ENCODE results near the gene AGTRAP. TPM values are rescaled to one million over a fixed set of nuclear protein-coding genes. Genes with fewer than 3 reads are reported as not detected.
A peak's percentile ranks its signal among the peaks of the same experiment; 100 is the strongest.

The AGTRAP gene
- total and polyA plus RNA-seq, 12 donors = 23.4 to 104 (median 45.1) TPM

GRCh38 chr1:11727119-11727518 is 8.8 kb upstream of the AGTRAP start:
- intact Hi-C loops (cut with DNase I) = no loop called here
- DNase-seq = no peak
- Histone ChIP-seq H3K36me3 (replicated peaks in 1 of 2) (no peaks in the 10 kb centered on the region), H3K4me1 (replicated peaks in 1 of 2) (peaks cover 0 to 27% of the 10 kb centered on the region in 2 donors), H3K4me3 (no peak overlapping the region), H3K27ac (no peak overlapping the region), H3K9me3 (replicated peaks in 1 of 3) (no peaks in the 10 kb centered on the region), H3K27me3 (no peaks in the 10 kb centered on the region)
- 91 to 98% (median 97%) methylated on average over 4 of the region's 4 CpGs for WGBS, 4 donors
- no peak for TF ChIP-seq POLR2A (IDR thresholded peaks at IDR 0.05)
- TF ChIP-seq, protein P1, sequence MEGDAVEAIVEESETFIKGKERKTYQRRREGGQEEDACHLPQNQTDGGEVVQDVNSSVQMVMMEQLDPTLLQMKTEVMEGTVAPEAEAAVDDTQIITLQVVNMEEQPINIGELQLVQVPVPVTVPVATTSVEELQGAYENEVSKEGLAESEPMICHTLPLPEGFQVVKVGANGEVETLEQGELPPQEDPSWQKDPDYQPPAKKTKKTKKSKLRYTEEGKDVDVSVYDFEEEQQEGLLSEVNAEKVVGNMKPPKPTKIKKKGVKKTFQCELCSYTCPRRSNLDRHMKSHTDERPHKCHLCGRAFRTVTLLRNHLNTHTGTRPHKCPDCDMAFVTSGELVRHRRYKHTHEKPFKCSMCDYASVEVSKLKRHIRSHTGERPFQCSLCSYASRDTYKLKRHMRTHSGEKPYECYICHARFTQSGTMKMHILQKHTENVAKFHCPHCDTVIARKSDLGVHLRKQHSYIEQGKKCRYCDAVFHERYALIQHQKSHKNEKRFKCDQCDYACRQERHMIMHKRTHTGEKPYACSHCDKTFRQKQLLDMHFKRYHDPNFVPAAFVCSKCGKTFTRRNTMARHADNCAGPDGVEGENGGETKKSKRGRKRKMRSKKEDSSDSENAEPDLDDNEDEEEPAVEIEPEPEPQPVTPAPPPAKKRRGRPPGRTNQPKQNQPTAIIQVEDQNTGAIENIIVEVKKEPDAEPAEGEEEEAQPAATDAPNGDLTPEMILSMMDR (IDR thresholded peaks at IDR 0.05) = no peak

- H3K4me1 ChIP-seq (replicated peaks in 1 of 2) = peaks cover 6 to 34% of the 10 kb centered on the region in 2 donors
- no peaks in the 10 kb centered on the region for H3K27me3 ChIP-seq
- no peak for DNase-seq
- WGBS, 4 donors = 95 to 100% (median 97%) methylated on average over 4 of the region's 4 CpGs
- H3K27ac ChIP-seq = no peak overlapping the region
- TF ChIP-seq, protein P1 (IDR thresholded peaks at IDR 0.05) = no peak
- no peak for TF ChIP-seq POLR2A (IDR thresholded peaks at IDR 0.05)
- intact Hi-C loops (cut with DNase I) = no loop called here
- H3K36me3 ChIP-seq (replicated peaks in 1 of 2) = no peaks in the 10 kb centered on the region
- H3K9me3 ChIP-seq (replicated peaks in 1 of 3) = no peaks in the 10 kb centered on the region
- H3K4me3 ChIP-seq = no peak overlapping the region
These were observed 7.7 kb upstream of the AGTRAP start for GRCh38 chr1:11728126-11728806.

- H3K27me3 ChIP-seq = no peaks in the 10 kb centered on the region
- WGBS, 4 donors = 81 to 90% (median 84%) methylated on average over 7 to 11 of the region's 11 CpGs
- no peak for DNase-seq
- peaks cover 6 to 34% of the 10 kb centered on the region in 2 donors for H3K4me1 ChIP-seq (replicated peaks in 1 of 2)
- intact Hi-C loops (cut with DNase I) = no loop called here
- no peak overlapping the region for H3K4me3 ChIP-seq
- H3K36me3 ChIP-seq (replicated peaks in 1 of 2) = no peaks in the 10 kb centered on the region
- H3K27ac ChIP-seq = peak overlapping the region in 1 of 5 donors; percentile 69
- no peaks in the 10 kb centered on the region for H3K9me3 ChIP-seq (replicated peaks in 1 of 3)
- no peak for TF ChIP-seq POLR2A (IDR thresholded peaks at IDR 0.05)
- TF ChIP-seq, protein P1 (IDR thresholded peaks at IDR 0.05) = no peak
These were observed 6.8 kb upstream of the AGTRAP start for GRCh38 chr1:11729155-11729497.

DNA sequence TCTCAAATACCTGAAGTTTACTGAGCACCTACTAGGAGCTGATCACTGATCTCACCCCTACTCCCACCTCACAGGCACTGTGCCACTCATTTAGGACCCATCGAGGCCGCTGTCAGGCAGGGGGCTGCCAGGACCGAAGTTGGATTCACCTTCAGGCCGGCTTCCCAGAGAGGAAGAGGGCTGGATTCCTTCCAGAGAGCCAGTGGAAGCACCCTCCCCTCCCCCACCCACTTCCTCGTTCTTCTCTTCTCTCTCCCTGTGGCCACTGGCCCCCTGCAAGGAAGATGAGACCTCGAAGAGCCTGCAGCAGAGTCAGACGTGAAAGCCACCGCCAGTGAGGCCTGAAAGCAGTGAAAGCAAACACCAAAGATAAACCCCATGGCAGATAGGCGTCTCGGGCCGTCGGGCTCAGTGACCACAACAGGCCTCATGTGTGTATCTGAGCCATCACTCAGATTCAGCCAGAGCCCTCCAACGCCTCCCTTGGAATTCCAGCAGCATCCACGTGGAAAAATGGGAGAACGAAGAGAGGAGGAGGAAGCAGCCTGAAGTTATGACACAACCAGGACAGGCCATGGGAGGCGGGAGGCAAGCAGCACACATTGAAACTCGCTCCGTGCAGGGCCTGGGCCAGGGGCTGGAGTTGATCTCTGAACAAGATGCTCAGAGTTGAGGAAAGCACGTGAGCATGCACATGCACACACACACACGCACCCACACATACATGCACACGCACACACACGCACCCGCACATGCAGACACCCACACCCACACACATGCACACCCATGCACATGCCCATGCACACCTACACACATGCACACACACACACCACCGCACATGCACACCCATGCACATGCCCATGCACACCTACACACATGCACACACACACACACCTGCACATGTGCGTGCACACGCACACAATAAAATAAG is 6.2 kb upstream of the AGTRAP start:
- no peaks in the 10 kb centered on the region for H3K36me3 ChIP-seq (replicated peaks in 1 of 2)
- H3K27me3 ChIP-seq = no peaks in the 10 kb centered on the region
- peaks cover 6 to 34% of the 10 kb centered on the region in 2 donors for H3K4me1 ChIP-seq (replicated peaks in 1 of 2)
- no peaks in the 10 kb centered on the region for H3K9me3 ChIP-seq (replicated peaks in 1 of 3)
- peak in 1 of 7 donors; percentile 40 for DNase-seq
- peak overlapping the region in 1 of 5 donors; percentile 69 for H3K27ac ChIP-seq
- TF ChIP-seq, protein P1 (IDR thresholded peaks at IDR 0.05) = no peak
- no peak for TF ChIP-seq POLR2A (IDR thresholded peaks at IDR 0.05)
- intact Hi-C loops (cut with DNase I) = no loop called here
- no peak overlapping the region for H3K4me3 ChIP-seq
- WGBS, 4 donors = 57 to 74% (median 67%) methylated on average over 17 to 26 of the region's 26 CpGs

Measured in adrenal gland (tissue), 12 donors.